ENCODE data around the gene IFNL1. TPM values are rescaled to one million over a fixed set of nuclear protein-coding genes. Genes with fewer than 3 reads are reported as not detected.

IFNL1 gene
- total RNA-seq, 1 experiment from 2014 or later: not detected

GRCh38 chr19:39246951-39247669 lies 49.1 kb upstream of the IFNL1 start (continued):
- no peak for TF ChIP-seq HMGXB4 (CRISPR knock-in tag; IDR thresholded peaks at IDR 0.05)
- peak; percentile 60; the same call in 1 of the 2 replicates for TF ChIP-seq TEAD4 (CRISPR knock-in tag; IDR thresholded peaks at IDR 0.05)
- TF ChIP-seq NFE2L1 (CRISPR knock-in tag; IDR thresholded peaks at IDR 0.05): peak; percentile 93

- no peak overlapping the region for H3K27ac Mint-ChIP-seq
- ChIA-PET CTCF (interaction anchor here (0.8 to 1.6 kb wide), 9 partner anchors 17 to 102 kb away, joined by 3 to 6 read pairs (median 4); partner anchors contain the start of gene IFNL1), POLR2A (interaction anchor here (0.6 kb wide), 1 partner anchor 13 kb away, joined by 4 read pairs; no protein-coding TSS in a partner anchor)
- no peaks in the 10 kb centered on the region for H3K9me3 Mint-ChIP-seq
- peak; percentile 58 for ATAC-seq
- peak overlapping the region; percentile 46 for H3K4me3 Mint-ChIP-seq
- DNase-seq (ENCODE audit: low spot score): peak; percentile 50
- peaks cover 68% of the 10 kb centered on the region for H3K27me3 Mint-ChIP-seq (ENCODE audit: low read depth)
- H3K36me3 Mint-ChIP-seq: no peaks in the 10 kb centered on the region
- H3K4me1 Mint-ChIP-seq: no peaks in the 10 kb centered on the region
- no peak for TF ChIP-seq ZSCAN18 (CRISPR knock-in tag; IDR thresholded peaks at IDR 0.05)
- no peak for TF ChIP-seq EMX1 (CRISPR knock-in tag; IDR thresholded peaks at IDR 0.05)
- no peak for TF ChIP-seq ATF3 (CRISPR knock-in tag; conservative IDR thresholded peaks at IDR 0.05)
- TF ChIP-seq NR1H2 (CRISPR knock-in tag; IDR thresholded peaks at IDR 0.05): no peak
- TF ChIP-seq PRDM15 (CRISPR knock-in tag; IDR thresholded peaks at IDR 0.05): no peak
- no peak for TF ChIP-seq PREB (CRISPR knock-in tag; IDR thresholded peaks at IDR 0.05; ENCODE audit: borderline replicate concordance)
- TF ChIP-seq USF1 (CRISPR knock-in tag; IDR thresholded peaks at IDR 0.05): peak; percentile 59
- TF ChIP-seq RORB (CRISPR knock-in tag; IDR thresholded peaks at IDR 0.05): no peak
- TF ChIP-seq ZNF317 (CRISPR knock-in tag; IDR thresholded peaks at IDR 0.05; ENCODE audit: borderline replicate concordance, low read depth): no peak
- no peak for TF ChIP-seq CTCF (IDR thresholded peaks at IDR 0.05)
- no peak for TF ChIP-seq ERG (CRISPR knock-in tag; IDR thresholded peaks at IDR 0.05)
- TF ChIP-seq ZNF121 (CRISPR knock-in tag; IDR thresholded peaks at IDR 0.05): no peak
- TF ChIP-seq FOXP4 (CRISPR knock-in tag; IDR thresholded peaks at IDR 0.05): peak; percentile 70
Measured at GRCh38 chr19:39247701-39248664, 48.2 kb upstream of the IFNL1 start.

Data from WTC11 (cell line).